GM12878 (cell line): ENCODE data around the gene FGFR4. TPM values are rescaled to one million over a fixed set of nuclear protein-coding genes. Genes with fewer than 3 reads are reported as not detected.

Experiments
- ATAC-seq: fragments of 200-7000 bp; cut with Tn5 transposase; 3 replicates; pipeline ENCODE4 v1.9.1; 2020; ENCODE audit warnings: mild to moderate bottlenecking, moderate library complexity
- BruUV-seq: library from RNA; stranded (reverse); fragments of 400-500 nt; replicated peaks from 2 replicates; lab custom pipeline; 2021; lab: Mats Ljungman, UMichigan
- CTCF ChIA-PET: fragments of 300-600 bp; sonication (Branson Sonifier 250); formaldehyde crosslinking; extraction: SDS; loops from one replicate; lab custom pipeline; 2021; ENCODE audit warnings: inconsistent platforms; lab: Yijun Ruan, JAX
- POLR2A ChIA-PET: fragments of 350-600 bp; formaldehyde crosslinking; extraction: SDS; loops from one replicate; lab custom pipeline; 2021; ENCODE audit warnings: inconsistent platforms; lab: Charles Lee
- RAD21 ChIA-PET: fragments of 300-600 bp; sonication (Branson Sonifier 250); formaldehyde crosslinking; loops from one replicate; lab custom pipeline; 2023; ENCODE audit warnings: antibody characterized with exemption; ENCODE audit not compliant: unreplicated experiment; lab: Charles Lee
- SMC1A ChIA-PET: fragments of 300-600 bp; sonication (Branson Sonifier 250); formaldehyde crosslinking; loops from one replicate; lab custom pipeline; 2023; ENCODE audit not compliant: unreplicated experiment, uncharacterized antibody; lab: Charles Lee
- DNase-seq: peaks from one replicate; pipeline ENCODE4 v3.0.0-alpha.2; 2011; ENCODE audit warnings: low read depth, low spot score
- FAIRE-seq: peaks from 3 replicates; lab custom pipeline; 2011; peaks lifted over from hg19 to GRCh38; lab: Jason Lieb, UNC
- H2AFZ ChIP-seq: 2 replicates; pipeline ENCODE4 v1.6.0; 2011; ENCODE audit warnings: low read depth, low read length, control low read depth; ENCODE audit not compliant: control insufficient read depth
- H3K27ac ChIP-seq: 2 replicates; pipeline ENCODE4 v1.5.1; 2011; ENCODE audit warnings: control low read depth; ENCODE audit not compliant: control insufficient read depth, insufficient read depth
- H3K27me3 ChIP-seq, 2 experiments: replicated peaks in 1 of 2; 2 replicates each; pipeline versions ENCODE4 v1.6.0 to v1.6.1; 2011; ENCODE audit warnings: low read length in 1 of 2; ENCODE audit not compliant: control insufficient read depth in 2 of 2, insufficient read depth in 2 of 2
- H3K36me3 ChIP-seq, 2 experiments: 2 replicates each; pipeline ENCODE4 v1.5.1; 2011; ENCODE audit warnings: low read length in 1 of 2; ENCODE audit not compliant: control insufficient read depth in 2 of 2, insufficient read depth in 2 of 2
- H3K4me1 ChIP-seq: 2 replicates; pipeline ENCODE4 v1.6.1; 2011; ENCODE audit warnings: mild to moderate bottlenecking, low read length, moderate library complexity, mixed read lengths; ENCODE audit not compliant: control insufficient read depth, insufficient read depth
- H3K4me2 ChIP-seq: 2 replicates; pipeline ENCODE4 v1.6.0; 2011; ENCODE audit warnings: control low read depth; ENCODE audit not compliant: control insufficient read depth, insufficient read depth
- H3K4me3 ChIP-seq: fragments of 200-600 bp; sonication (generic); 2 replicates; pipeline ENCODE4 v1.5.1; 2016
- H3K79me2 ChIP-seq: 2 replicates; pipeline ENCODE4 v1.6.0; 2011; ENCODE audit warnings: low read length; ENCODE audit not compliant: control insufficient read depth, insufficient read depth
- H3K9ac ChIP-seq: 2 replicates; pipeline ENCODE4 v1.8.0; 2011; ENCODE audit warnings: low read length, control low read depth, mixed read lengths; ENCODE audit not compliant: control insufficient read depth, insufficient read depth
- H3K9me3 ChIP-seq: replicated peaks from 3 replicates; pipeline ENCODE4 v1.5.1; 2011; ENCODE audit warnings: mild to moderate bottlenecking, low read length; ENCODE audit not compliant: control insufficient read depth, insufficient read depth
- H4K20me1 ChIP-seq: 2 replicates; pipeline ENCODE4 v1.6.0; 2011; ENCODE audit not compliant: control insufficient read depth, insufficient read depth
- ATF7 ChIP-seq: fragments of 450-650 bp; IDR thresholded peaks from 2 replicates; pipeline ENCODE4 v1.6.1; 2016; ENCODE audit warnings: low read depth, mild to moderate bottlenecking
- CUX1 ChIP-seq: IDR thresholded peaks from 2 replicates; pipeline ENCODE4 v1.6.1; 2012; ENCODE audit warnings: improper control_type of control experiment, low read depth, low read length; ENCODE audit not compliant: insufficient replicate concordance
- MYC ChIP-seq: IDR thresholded peaks from 2 replicates; pipeline ENCODE4 v1.6.1; 2011; ENCODE audit warnings: mild to moderate bottlenecking, low read length, moderate library complexity, inconsistent platforms; ENCODE audit not compliant: insufficient read depth, insufficient replicate concordance, insufficient read length, severe bottlenecking
- NFYA ChIP-seq: IDR thresholded peaks from 2 replicates; pipeline ENCODE4 v1.6.1; 2011; ENCODE audit warnings: low read depth, mild to moderate bottlenecking, low read length, improper control_type of control experiment, borderline replicate concordance
- NFYB ChIP-seq: IDR thresholded peaks from 2 replicates; pipeline ENCODE4 v1.6.1; 2011; ENCODE audit warnings: low read depth, mild to moderate bottlenecking, low read length, improper control_type of control experiment, moderate library complexity; ENCODE audit not compliant: insufficient read depth
- RCOR1 ChIP-seq: conservative IDR thresholded peaks from 2 replicates; pipeline ENCODE4 v1.6.1; 2012; ENCODE audit warnings: low read depth, low read length, improper control_type of control experiment
- SIN3A ChIP-seq: IDR thresholded peaks from 2 replicates; pipeline ENCODE4 v1.6.1; 2012; ENCODE audit warnings: low read depth, low read length, improper control_type of control experiment
- SMARCA5 ChIP-seq: fragments of 450-650 bp; IDR thresholded peaks from 2 replicates; pipeline ENCODE4 v1.6.1; 2017; ENCODE audit warnings: mild to moderate bottlenecking
- USF1 ChIP-seq: IDR thresholded peaks from 2 replicates; pipeline ENCODE4 v1.6.1; 2011; ENCODE audit warnings: borderline replicate concordance, low read depth, mild to moderate bottlenecking, moderate library complexity, mixed read lengths, low read length; ENCODE audit not compliant: insufficient read depth; ENCODE audit errors: extremely low read length
- ZNF24 ChIP-seq: fragments of 450-650 bp; IDR thresholded peaks from 2 replicates; pipeline ENCODE4 v1.6.1; 2017; ENCODE audit warnings: antibody characterized with exemption, mild to moderate bottlenecking
- ZNF687 ChIP-seq: fragments of 450-650 bp; IDR thresholded peaks from 2 replicates; pipeline ENCODE4 v1.6.1; 2017; ENCODE audit warnings: mild to moderate bottlenecking, moderate library complexity
- WGBS: methylation state at CpG from one replicate; pipeline ENCODE4 v1.1.6; 2016; ENCODE audit warnings: low lambda C conversion rate; ENCODE audit not compliant: insufficient replicate concordance, insufficient coverage; ENCODE audit errors: missing lambda C conversion rate; 5-methylcytosine and 5-hydroxymethylcytosine counted together
- in situ Hi-C: fragments of 300-500 bp; cut with MboI; formaldehyde crosslinking; loops from 9 replicates; pipeline ENCODE4 v1.14.3; 2018; ENCODE audit warnings: mixed read lengths
- intact Hi-C: fragments of 100-400 bp; cut with micrococcal nuclease; formaldehyde crosslinking; loops from one replicate; pipeline ENCODE4 v1.14.2; 2022; ENCODE audit not compliant: unreplicated experiment
- polyA plus RNA-seq, 11 experiments: library from polyadenylated mRNA; depleted of rRNA in 4 of 11; unstranded in 6 of 11; stranded (reverse) in 5 of 11; fragments of >200 nt; fragmentation: Nextera tagmentation in 4 of 11; fragmentation: Illumina TruSeq in 1 of 11; extraction: Ambion mirVana in 4 of 11; extraction: Trizol in 1 of 11; gene quantifications; 1 replicate in 1 of 11; 2 replicates in 10 of 11; pipeline versions ENCODE4 v1.2.1 to v1.2.3, GENCODE V29; 2011 to 2016; ENCODE audit warnings: inconsistent platforms in 2 of 11, missing spikeins in 2 of 11, low read depth in 1 of 11
- total RNA-seq, 4 experiments: library from RNA; depleted of rRNA in 3 of 4; stranded (reverse); fragments of >200 nt in 3 of 4; fragmentation: Illumina TruSeq in 1 of 4; extraction: Trizol in 1 of 4; gene quantifications; 2 replicates each; pipeline versions ENCODE4 v1.2.1 to v1.2.3, GENCODE V29; 2013 to 2021

Gene FGFR4
- total and polyA plus RNA-seq, 10 of the 15 experiments (the other 5 are each of a cell fraction or from before 2014, with no cell fraction given): 0.17 to 0.77 (median 0.28) TPM; not detected in 5

- no TSS peak for BruUV-seq
- Histone ChIP-seq H3K9me3 (no peaks in the 10 kb centered on the region), H3K4me2 (no peak overlapping the region), H3K36me3 (no peaks in the 10 kb centered on the region), H3K79me2 (no peaks in the 10 kb centered on the region), H3K9ac (no peak overlapping the region), H3K27ac (no peak overlapping the region), H3K27me3 (no peaks in the 10 kb centered on the region), H2AFZ (no peak overlapping the region), H4K20me1 (no peaks in the 10 kb centered on the region), H3K4me1 (no peaks in the 10 kb centered on the region), H3K4me3 (no peak overlapping the region)
- intact Hi-C loops: no loop called here
- FAIRE-seq: no peak
- TF ChIP-seq MYC (no peak), ZNF24 (no peak), ATF7 (no peak), NFYB (no peak), SIN3A (no peak), SMARCA5 (no peak), ZNF687 (no peak), RCOR1 (no peak), CUX1 (no peak), USF1 (no peak), NFYA (no peak)
- ATAC-seq: no peak
- CTCF ChIA-PET: interaction anchor here (1.2 to 1.4 kb wide), 2 partner anchors 8 to 34 kb away, joined by 3 to 4 read pairs; no protein-coding TSS in a partner anchor
- WGBS: 79% methylated on average over 24 of the region's 24 CpGs
- POLR2A ChIA-PET: no interaction called here
- SMC1A ChIA-PET: interaction anchor here (1.5 kb wide), 1 partner anchor 19 kb away, joined by 3 read pairs; the partner anchor contains the start of gene FGFR4
- RAD21 ChIA-PET: no interaction called here
- in situ Hi-C loops: no loop called here
- DNase-seq: no peak
These were observed 19.2 kb downstream of the FGFR4 start for GRCh38 chr5:177105691-177106476.
